Hematopoietic multipotent progenitor cell treated with erythropoietin and hydrocortisone succinate and interleukin-3 and kit ligand, for 15 days (in vitro differentiated cells): Measurements from ENCODE around the gene CCDC160.
"Not testable (repeated sequence)": the region's sequence is repeated elsewhere in the genome, so short reads cannot be mapped to it uniquely, and the experiment has no call there.

Experiments used
- DNase-seq: peaks from one replicate; pipeline ENCODE4 v3.0.0-alpha.2; 2015; ENCODE audit warnings: low spot score

CCDC160 gene

DNA sequence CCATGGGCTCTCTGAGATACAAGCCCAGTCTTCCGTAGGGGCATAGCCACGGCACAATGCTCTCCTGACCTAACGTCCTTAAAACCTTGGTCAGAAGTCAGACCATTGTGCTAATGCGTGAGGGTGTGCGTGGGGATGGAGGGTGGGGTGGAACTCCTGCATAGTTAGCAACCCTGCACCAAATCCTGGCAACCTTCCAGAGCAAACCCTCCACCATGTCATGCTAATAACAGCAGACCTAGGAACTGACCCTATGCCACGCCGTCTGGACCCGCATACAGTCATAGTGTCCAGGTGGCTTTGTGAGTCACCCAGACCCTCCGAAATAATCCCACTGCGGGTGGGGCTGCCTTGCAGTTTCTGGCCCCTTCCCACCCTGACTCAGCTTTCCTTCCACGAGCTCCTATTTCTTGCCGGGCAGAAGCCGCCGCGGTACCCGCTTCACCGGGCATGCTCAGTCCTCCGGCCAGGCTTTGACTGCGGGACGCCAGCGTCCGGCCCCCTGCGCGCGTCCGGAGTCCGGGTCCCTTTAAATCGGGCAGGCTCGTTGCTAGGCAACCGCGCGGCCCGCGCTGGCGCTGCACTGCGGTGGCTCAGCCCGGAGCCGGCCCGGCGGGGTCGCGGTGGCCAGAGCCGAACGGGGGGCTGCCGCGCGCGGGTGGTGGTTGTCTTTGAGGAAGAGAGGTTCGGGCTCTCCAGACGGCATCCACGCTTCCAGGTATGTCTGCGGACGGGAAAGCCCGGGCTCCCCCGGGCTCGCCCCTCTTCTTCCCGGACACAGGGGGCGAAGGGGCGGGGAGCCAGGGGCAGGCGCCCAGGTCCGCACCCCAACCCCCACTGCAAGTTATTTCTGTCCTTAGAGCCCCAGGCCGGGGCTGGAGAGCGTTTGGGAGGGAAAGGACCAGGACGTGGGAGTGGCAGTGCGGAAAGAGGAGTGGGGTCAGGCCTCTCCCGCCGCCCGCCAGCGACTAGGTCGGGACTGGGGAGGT lies at the start of gene CCDC160:
Gene CCDC160 (plus strand): TSS at position 557 of the 989 bp plus-strand sequence. CDS start 7,619 bp downstream, outside the sequence.
- DNase-seq = no peak

DNA sequence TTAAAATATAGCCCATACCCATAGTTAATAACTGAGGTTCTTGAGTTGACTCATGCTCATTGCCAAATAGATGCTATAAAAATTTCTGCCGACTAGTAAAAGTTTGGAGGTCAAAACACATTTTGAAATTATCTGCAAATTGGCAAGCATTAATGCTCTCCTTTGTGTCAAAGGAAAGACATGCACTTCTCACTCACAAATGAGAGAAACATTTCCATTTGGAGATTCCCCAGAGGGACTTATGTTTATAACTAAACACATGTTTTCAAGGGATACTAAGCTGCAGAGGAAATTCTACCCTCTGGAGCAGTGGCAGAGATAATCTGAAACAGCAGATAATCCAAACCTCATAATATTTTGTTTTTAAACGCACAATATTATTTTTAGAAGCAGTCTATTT lies 45.7 kb upstream of the CCDC160 start:
- no peak for DNase-seq

DNA sequence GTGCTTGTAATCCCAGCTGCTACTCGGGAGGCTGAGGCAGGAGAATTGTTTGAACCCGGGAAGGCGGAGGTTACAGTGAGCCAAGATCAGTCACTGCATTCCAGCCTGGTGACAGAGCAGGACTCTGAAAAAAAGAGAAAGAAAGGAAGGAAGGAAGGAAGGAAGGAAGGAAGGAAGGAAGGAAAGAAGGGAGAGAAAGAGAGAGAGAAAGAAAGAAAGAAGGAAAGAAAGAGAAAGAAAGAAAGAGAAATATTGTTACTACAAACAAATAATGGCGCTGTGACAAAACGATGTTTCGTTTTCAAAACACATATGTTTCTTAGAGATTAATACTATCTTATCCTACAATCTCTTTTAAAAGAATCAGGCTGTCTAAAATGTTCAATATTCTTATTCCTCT lies 42.1 kb upstream of the CCDC160 start:
- DNase-seq = no peak

DNA sequence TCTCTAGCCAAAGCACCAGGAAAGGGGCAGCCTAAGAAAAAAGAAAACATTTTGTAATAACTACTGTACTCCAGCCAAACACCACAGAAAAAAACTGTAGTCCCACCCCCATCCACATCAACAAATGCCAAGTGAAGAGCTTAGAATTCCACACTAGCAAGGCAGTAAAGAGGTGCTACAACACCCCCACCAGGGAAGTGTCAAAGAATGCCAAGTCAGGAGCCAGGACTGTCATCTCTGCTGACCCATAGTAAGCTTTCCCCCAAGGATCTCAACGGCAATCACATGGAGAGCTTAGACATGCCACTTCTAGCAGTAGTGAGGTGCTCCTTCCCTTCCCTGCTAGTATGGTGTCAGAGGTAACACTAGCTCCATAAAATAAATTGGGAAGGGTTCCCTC lies 34.4 kb upstream of the CCDC160 start:
- DNase-seq = no peak

DNA sequence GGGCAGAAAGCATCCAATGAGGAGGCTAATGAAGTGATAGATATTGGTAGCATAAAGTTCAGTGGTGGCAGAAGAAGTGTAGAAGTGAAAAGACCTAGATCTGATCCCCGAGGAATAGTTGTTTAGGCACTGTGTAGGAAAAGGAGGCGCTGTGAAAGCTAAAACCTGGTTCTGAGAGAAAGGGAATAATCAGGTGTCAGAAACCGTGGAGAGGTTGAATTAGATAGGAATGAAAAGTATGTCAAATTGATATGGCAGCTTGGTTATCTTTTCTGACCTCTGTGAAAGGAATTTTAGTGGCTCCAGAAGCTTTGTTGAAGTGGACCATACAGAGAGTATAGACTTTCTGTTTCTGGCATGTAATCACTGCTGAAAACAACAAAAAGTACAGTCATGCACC lies 30.8 kb upstream of the CCDC160 start:
- no peak for DNase-seq

DNA sequence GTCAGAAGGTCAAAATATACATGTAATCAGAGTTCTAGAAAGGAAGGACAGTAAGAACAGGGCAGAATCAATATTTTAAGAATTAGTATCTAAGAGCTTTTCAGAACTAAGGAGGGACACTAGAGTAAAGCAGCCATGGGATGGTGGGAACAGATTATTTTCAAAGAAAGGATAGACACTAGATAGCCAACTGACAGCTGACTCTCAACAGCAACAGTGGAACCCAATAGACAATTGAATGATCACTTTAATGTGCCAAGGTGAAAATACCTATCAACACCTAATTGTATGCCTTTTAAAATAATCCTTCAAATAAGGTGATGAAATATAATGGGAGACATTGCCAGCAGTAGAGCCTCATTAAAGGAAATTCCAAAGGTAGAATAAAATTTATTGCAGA lies 26.5 kb upstream of the CCDC160 start:
- no peak for DNase-seq

DNA sequence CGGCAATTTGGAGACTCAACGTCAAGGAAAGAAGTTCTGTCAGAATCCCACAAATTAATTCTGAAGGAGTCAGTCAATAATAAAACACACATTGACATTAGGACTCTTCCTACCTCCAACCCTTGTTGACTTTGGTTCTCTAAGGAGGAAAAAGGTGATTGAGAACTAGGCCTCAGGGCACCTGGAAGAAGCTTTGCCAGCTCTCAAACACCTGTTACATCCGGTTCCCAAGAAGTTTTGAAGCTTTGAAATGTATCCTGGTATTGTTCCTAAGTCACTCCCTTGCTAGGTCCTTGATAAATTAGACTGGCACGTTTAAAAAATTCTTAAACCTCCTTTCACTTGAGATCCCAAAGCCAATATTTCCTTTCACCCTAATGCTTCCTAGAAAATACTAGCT lies 1.7 kb upstream of the CCDC160 start:
- no peak for DNase-seq

DNA sequence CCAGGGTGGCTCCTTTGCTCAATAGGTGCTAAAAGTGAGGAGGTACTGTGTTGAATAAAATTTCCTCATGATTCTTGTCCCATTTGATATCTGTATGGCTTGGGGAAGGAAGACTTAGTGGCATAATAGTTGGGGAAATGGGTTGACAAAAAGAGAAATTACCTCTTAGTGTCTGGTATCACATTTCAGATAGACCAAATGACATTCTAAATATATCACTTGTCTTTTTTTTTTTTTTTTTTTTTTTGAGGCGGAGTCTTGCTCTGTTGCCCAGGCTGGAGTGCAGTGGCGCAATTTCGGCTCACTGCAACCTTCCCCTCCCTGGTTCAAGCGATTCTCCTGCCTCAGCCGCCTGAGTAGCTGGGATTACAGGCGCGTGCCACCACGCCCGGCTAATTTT lies 1.2 kb downstream of the CCDC160 start:
- DNase-seq = not testable (repeated sequence)

DNA sequence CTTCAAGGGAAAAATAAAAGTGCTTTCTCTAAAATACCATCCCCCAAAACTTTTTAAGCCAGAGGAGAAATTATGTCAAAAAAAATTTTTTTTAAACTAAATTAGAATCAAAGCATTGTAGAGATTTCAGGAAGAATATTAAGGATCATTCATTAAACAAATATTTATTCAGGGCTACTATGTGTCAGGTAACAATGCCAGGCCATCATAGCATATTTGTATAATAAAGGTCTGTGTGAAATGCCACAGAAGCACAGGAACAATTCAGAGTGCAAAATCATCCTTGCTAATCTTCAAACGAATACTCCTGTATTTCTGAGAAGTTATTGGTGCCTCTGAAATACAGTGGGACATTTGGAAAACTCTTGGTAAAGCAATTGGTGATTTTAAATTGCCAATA lies 2.0 kb downstream of the CCDC160 start:
- DNase-seq = no peak

DNA sequence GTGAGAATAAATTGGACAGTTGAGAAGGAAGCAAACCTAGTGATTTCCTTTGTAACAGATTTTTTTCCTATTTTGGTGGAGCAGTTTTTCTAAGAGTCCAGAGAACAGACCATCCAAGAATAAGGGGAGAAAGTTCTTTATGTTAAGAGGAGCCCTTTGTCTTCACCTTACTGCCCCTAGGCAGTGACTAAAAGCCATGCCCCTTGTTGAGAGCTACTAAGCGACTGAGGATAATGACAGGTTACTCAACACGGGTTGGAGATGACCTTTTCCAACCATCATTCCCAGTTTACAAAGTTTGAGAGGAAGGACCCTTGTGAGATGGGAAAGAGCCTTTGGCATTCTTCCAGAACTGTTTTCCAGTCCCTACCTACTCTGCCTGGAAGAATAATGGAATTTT lies 3.2 kb downstream of the CCDC160 start:
- no peak for DNase-seq

DNA sequence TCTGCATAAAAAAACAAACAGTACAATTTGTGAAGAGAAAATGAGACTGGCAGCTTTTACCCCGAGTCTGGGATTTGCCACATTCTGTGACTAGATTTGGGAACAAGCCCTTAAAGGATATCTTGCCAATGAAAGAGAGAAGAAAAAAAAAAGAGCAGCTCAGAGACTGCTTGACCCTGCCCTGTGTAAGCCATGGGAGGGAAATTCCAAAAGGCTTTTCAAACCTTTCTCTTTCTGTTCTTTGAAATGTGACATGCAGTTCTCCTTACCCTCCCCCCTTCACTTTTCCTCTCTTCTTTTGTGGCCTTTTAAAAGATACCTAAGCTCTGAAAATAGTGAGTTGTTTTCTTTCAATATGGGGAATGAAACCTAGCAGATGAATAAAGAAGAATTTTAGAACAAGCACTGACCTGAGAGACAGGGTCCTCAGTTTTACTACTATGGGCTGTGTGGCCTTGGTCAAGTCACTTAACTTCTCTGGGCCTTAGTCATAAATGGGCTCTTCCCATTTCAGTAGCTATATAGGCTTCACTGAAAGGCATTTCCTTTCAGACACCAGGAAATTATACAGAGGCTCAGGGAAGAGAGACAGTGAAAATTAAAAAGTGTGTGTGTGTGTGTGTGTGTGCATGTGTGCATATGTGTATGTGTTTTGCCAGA lies 5.1 kb downstream of the CCDC160 start:
- DNase-seq = no peak

DNA sequence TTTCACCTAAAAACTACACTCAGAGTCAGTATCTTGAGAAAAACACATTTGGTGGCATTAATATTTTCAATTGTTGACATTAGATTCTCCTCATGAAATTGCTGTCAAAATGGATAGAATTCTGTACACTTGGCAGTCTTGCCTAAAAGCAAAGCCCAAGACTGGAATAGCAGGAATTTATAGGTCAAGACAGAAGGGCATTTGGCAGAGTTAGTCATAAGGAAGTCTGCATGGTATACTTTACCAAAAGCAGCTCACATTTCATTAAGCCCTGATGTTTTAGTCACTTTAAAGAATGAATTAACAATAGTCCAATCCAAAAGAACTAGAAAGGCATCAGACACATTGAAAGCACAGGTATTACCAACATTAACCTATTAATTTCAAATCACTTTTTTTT lies 7.1 kb downstream of the CCDC160 start:
- DNase-seq = no peak

DNA sequence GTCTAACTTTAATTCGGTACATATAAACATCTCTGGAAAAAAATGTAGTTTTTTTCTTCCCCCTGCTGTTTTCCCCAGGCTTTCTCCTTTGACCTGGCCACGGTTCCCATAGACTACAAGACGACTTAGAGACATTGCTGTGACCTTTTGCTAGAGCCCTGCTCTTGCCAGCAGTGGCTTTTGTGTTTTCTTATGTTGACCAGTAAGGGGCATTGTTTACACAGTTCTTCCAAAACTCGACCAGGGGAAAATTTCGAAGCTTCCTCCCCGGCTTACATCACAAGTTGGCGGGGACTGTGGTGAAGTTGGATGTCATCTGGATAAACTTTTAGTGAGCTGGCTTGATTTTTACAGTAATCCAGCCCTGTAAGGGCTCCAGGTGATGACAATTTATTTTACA lies 9.3 kb downstream of the CCDC160 start:
- DNase-seq = no peak

DNA sequence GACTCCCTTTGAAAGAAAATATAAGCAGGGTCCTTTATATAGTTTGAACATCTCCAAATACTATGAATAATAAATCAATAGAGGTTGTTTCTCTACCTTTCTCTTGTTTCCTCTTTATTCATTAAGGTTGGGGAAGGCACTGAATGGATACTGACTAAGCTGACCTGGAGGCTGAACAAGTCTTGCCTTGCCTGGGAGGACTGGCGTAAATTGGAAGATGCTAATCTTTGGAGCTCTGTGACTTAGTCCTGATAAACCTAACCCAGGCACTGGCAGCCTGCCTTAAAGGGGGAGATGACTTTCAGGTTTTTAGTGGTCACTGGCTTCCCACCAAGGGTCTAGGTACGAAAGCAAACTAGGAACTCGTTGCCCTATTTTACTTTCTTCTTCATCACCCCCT lies 10.5 kb downstream of the CCDC160 start:
- DNase-seq = no peak

DNA sequence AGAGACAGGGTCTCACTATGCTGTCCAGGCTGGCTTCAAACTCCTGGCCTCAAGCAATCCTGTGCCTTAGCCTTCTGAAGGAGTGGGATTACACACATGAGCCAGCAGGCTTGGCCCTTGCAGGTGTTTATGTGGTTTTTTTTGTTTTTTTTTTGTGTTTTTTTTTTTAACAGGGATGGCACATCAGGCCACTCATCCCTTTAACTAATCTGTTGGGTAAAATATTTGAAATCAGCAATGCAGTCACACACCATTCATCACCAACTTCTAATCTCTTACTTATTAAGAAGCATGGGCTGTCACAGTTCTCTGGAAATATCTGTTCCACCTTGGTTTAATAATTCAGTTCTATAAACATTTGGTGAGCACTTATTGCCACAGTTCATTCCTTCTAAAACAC lies 12.3 kb downstream of the CCDC160 start:
- DNase-seq = no peak

DNA sequence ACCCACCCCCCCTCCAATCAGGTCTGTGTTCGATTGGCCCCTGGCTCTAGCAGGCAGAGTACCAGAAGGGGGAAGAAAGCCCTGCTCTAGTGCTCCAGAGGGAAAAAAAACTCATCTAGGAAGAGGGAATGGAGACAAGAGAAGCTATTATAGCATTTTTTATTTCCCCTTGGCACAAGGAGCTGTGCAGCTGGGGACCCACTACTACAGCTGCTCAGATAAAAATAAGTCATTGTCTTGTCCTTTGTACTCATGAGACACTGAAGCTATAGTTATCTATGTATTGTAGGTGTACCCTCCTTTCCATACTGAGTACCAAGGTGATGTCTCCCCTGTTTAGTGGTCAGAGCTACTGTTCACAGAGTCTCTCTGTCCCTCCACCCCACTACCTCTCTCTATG lies 14.3 kb downstream of the CCDC160 start:
- DNase-seq = no peak

DNA sequence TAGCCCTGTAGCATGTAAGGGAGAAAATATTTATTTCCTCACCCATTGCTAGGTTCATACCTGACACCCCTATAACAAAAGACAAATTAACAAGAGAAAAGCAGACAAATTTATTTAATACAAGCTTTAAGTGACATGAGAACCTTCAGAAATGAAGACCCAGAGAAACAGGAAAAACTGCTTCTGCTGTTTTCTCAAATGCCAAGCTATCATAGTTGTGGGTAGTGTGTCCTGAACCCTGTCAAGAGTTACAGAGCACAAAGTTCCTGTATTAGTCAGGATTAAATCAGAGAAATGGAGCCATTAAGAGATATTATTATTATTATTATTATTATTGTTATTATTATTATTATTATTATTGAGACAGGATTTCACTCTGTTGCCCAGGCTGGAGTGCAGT lies 17.5 kb downstream of the CCDC160 start:
- DNase-seq = no peak

DNA sequence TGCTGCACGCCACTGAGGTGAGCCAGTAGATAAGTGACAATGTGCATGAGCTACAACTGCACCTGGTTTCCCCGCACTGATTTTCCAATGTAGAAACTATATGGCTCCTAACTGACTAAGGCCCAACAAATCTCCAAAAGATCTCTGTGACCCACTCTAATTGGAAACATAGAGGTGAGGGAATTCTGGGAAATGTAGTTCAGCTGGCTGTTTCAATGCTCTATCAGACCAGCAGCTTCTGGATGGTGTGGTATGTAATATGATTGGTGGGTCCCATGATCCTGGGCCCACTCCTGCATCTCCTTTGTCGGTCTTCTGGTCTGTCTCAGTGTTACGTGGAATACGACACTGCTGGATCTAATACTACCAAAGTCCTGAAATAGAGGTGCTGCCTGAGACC lies 18.6 kb downstream of the CCDC160 start:
- DNase-seq = no peak

DNA sequence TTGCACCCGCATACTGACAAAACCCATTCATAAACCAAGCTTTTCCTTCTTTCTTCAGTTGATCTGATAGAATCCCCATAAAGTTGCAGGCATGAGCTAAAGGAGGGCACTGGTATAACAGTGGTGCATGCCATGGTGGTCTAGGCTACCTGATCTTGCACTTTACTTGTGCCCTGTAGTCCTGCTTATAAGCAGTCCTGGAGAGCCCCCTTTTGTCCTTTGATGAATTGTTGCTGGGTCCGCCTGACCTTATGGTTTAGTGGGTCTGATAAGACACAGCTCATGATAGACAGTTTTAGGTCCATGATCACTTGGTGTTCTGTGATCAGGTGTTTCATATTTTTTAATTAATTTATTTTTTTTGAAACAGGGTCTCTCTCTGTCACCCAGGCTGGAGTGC lies 19.7 kb downstream of the CCDC160 start:
- DNase-seq = no peak

DNA sequence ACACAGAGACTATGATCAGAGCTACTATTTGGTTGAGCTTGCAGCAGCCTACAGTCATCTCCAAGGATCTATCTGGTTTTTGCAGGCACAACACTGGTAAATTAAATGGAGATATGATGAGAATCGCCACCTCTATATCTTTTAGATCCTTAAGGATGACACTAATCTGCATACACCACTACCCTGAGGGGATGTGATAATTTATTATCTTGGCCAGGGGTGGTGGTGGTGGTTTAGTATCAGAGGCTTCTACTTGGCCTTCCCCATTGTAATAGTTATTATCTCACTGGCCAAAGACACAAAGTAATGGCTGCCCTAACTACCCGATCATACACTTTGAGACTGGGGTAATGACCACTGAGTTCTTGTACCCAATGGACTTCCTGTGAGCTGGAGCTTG lies 21.2 kb downstream of the CCDC160 start:
- DNase-seq = no peak

DNA sequence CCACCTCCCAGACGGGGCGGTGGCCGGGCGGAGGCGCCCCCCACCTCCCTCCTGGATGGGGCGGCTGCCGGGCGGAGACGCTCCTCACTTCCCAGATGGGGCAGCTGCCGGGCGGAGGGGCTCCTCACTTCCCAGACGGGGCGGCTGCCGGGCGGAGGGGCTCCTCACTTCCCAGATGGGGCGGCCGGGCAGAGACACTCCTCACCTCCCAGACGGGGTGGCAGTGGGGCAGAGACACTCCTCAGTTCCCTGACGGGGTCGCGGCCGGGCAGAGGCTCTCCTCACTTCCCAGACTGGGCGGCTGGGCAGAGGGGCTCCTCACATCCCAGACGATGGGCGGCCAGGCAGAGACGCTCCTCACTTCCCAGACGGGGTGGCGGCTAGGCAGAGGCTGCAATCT lies 49.0 kb downstream of the CCDC160 start:
- DNase-seq = not testable (repeated sequence)

DNA sequence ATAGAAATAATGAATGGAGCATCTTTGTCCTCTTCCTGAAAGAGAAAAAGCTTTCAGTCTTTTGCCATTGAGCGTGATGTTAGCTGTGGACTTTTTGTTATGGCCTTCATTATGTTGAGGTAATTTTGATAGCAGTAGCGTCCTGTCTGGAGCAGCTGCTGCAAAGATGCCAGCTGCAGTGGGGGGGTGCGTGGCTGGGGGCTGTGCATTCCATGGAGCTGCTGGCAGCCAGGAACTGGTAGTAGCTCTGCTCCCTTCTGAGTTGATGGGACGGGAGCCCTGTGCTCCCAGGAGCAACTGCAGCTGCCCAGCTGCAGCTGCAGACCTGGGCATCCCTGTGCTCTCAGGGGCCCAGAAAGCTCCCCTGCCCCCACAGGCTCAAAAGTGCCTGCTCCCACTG lies 50.4 kb downstream of the CCDC160 start:
- DNase-seq = no peak

DNA sequence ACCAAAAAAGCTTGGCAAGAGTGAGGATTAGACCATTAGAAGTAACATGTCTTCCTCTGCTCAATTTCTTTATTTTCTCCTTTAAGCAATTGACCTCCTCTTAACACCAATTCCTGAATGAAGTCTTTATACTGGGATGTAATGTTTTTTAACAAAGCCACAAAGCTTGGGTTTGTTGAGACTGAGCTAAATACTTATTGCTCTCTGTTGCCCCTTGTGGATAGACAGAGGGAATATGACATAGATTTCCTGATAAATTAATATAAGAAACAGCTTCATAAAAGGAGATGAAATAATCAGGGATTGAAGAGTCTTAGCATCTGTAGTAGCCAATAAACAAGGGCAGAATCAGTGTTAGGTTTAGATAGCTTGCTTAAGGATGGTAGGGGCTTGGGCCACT lies 57.6 kb downstream of the CCDC160 start:
- DNase-seq = no peak
